ENCODE measurements around the gene KRTAP2-1. TPM values are rescaled to one million over a fixed set of nuclear protein-coding genes. Genes with fewer than 3 reads are reported as not detected.
"Not testable (repeated sequence)": the region's sequence is repeated elsewhere in the genome, so short reads cannot be mapped to it uniquely, and the experiment has no call there.

KRTAP2-1 gene
- total RNA-seq, 2 donors from 2014 or later: not detected

DNA sequence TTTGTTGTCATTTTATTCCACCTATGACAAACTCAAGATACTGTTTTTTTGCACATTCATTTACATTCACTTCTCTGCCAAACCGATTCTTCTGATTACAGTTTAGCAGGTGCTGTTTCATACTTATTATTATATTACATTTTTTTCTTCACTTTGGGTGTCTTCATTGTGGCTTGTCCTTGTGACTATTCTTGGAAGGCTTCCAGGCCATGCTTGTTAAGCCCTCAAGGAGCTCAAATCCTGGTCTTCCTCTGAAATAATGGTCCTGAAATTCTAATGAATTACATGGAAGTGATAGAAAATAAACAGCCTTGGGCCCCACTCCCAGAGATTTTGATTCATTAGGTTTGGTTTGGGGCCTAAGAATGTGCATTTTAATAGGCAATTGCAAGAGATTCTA lies 17.2 kb upstream of the KRTAP2-1 start:
- Histone ChIP-seq H3K4me3 (no peak overlapping the region), H3K27ac (no peak overlapping the region), H3K27me3 (no peaks in the 10 kb centered on the region), H3K4me1 (no peaks in the 10 kb centered on the region), H3K9me3 (no peaks in the 10 kb centered on the region), H3K9ac (ENCODE audit: low read depth in 2 of 2, low read length in 2 of 2) (no peak overlapping the region), H3K36me3 (no peaks in the 10 kb centered on the region)
- intact Hi-C loops (cut with DNase I): no loop called here
- DNase-seq: no peak
- TF ChIP-seq, protein P1, sequence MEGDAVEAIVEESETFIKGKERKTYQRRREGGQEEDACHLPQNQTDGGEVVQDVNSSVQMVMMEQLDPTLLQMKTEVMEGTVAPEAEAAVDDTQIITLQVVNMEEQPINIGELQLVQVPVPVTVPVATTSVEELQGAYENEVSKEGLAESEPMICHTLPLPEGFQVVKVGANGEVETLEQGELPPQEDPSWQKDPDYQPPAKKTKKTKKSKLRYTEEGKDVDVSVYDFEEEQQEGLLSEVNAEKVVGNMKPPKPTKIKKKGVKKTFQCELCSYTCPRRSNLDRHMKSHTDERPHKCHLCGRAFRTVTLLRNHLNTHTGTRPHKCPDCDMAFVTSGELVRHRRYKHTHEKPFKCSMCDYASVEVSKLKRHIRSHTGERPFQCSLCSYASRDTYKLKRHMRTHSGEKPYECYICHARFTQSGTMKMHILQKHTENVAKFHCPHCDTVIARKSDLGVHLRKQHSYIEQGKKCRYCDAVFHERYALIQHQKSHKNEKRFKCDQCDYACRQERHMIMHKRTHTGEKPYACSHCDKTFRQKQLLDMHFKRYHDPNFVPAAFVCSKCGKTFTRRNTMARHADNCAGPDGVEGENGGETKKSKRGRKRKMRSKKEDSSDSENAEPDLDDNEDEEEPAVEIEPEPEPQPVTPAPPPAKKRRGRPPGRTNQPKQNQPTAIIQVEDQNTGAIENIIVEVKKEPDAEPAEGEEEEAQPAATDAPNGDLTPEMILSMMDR (IDR thresholded peaks at IDR 0.05): no peak

DNA sequence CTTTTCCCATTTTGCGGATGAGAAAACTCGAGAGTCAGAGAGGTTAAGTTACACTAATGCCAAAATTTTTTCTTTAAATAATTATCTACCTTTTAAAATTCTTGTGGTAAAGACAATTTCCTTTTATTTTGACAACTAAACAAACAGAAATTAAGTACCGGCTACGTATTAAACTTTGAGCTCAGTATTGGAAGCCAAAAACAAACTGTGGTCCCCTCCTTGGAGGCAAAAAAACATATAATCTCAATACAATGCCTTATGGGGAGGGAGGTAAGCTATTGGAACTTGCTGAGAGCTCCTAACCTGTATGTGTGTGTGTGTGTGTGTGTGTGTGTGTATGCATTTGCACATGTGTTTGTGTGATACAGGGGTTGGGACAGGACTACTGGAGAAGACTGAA lies 16.3 kb upstream of the KRTAP2-1 start:
- no peak for DNase-seq
- H3K9me3 ChIP-seq: no peaks in the 10 kb centered on the region
- no peak overlapping the region for H3K27ac ChIP-seq
- TF ChIP-seq, protein P1 (IDR thresholded peaks at IDR 0.05): no peak
- no peaks in the 10 kb centered on the region for H3K36me3 ChIP-seq
- no peaks in the 10 kb centered on the region for H3K27me3 ChIP-seq
- intact Hi-C loops (cut with DNase I): no loop called here
- H3K9ac ChIP-seq (ENCODE audit: low read depth in 2 of 2, low read length in 2 of 2): no peak overlapping the region
- no peak overlapping the region for H3K4me3 ChIP-seq
- H3K4me1 ChIP-seq: no peaks in the 10 kb centered on the region

DNA sequence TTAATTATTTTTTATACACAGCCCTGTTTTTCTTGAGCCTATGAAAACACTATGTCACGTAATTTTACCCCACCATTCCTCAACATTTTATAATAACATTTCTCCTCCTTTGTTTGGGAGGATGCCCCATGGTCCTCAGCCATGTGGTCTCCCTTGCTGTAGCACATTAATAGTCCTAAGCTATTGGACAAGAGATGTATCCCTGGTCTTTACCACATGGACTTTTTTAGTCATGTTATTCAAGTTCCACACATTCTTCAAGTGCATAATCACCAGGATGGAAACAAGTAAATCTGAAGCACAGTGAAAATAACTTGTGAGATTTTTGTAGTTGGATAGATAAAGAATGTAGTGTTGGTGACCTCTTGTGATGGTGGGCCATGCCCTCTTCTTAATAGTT lies 14.8 kb upstream of the KRTAP2-1 start:
- DNase-seq: no peak
- H3K4me1 ChIP-seq: no peaks in the 10 kb centered on the region
- H3K4me3 ChIP-seq: no peak overlapping the region
- H3K36me3 ChIP-seq: no peaks in the 10 kb centered on the region
- H3K27me3 ChIP-seq: no peaks in the 10 kb centered on the region
- TF ChIP-seq, protein P1 (IDR thresholded peaks at IDR 0.05): no peak
- H3K27ac ChIP-seq: no peak overlapping the region
- intact Hi-C loops (cut with DNase I): no loop called here
- no peaks in the 10 kb centered on the region for H3K9me3 ChIP-seq
- H3K9ac ChIP-seq (ENCODE audit: low read depth in 2 of 2, low read length in 2 of 2): no peak overlapping the region

DNA sequence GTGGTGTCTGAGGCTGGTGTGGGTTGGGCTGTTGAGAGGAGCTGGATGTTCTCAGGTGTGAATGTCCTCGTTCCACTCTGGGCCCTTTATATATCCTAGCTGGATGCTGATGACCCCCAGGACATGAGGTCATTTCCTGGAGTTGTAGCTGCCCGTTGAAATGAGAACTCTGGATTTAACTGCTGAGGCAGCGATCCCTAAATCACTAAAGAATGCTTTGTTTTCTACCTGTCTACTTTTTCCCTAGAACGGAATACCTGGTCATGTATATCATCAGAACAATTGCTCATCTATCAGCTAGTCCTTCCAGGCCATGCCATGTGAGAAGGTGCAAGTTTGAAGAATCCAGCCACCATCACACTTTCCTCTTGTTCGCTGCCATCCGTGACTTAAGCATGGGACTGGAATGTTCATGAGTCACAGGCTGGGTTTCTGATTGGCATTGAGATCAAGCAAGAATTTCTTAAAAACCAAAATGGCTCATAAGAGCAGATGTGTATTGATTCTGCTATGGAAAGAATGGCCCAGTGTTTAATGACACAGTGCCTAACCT lies 13.0 kb upstream of the KRTAP2-1 start, which contains the start of gene KRTAP2-3:
Gene KRTAP2-3, minus strand, starts transcription at position 63 of the 553 bp plus-strand sequence. CDS start 64 bp downstream, outside the sequence.
- Histone ChIP-seq H3K9ac (ENCODE audit: low read depth in 2 of 2, low read length in 2 of 2) (no peak within 1 kb of the TSS), H3K9me3 (no peaks in the 10 kb centered on the region), H3K36me3 (no peaks in the 10 kb centered on the region), H3K4me3 (no peak within 1 kb of the TSS), H3K27me3 (no peaks in the 10 kb centered on the region), H3K27ac (no peak within 1 kb of the TSS), H3K4me1 (no peaks in the 10 kb centered on the region)
- no peak for DNase-seq
- intact Hi-C loops (cut with DNase I): no loop called here
- TF ChIP-seq, protein P1 (IDR thresholded peaks at IDR 0.05): no peak

DNA sequence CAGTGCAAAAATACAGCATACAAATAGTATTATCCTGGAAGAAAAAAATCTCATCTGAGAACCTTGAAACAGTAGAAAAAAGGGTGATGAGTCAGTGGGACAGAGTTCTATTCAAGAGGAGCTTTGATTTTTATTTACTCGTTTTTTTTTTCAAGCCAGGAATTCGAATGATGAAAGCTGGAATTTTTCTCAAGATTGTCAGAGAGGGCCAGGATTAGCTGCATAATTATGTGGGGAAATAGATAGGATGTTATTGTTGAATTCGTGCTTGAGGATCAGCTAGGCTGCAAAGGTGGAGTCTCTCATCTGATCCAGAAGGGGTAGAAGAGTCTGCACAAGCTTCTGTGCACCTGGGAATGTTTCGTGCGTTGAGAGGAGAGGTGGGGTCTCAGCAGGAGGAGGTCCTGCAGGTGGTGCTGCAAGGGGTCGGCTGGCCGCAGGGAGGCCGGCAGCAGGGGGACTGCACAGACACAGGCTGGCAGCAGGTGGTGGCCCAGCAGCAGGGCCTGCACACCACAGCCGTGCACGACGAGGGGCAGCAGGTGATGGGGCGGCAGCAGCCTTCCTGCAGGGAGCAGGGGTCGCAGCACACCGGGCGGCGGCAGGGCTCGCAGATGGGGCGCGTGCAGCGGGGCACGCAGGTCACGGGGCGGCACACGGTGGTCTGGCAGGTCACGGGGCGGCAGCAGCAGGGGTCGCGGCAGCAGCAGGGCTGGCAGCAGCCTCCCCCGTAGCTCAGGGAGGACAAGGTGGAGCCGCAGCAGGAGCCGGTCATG lies 12.3 kb upstream of the KRTAP2-1 start:
- H3K27ac ChIP-seq; H3K27me3 ChIP-seq; DNase-seq; H3K36me3 ChIP-seq; intact Hi-C loops (cut with DNase I); H3K9ac ChIP-seq (ENCODE audit: low read depth in 2 of 2, low read length in 2 of 2); H3K4me1 ChIP-seq; H3K4me3 ChIP-seq; H3K9me3 ChIP-seq: not testable (repeated sequence)

DNA sequence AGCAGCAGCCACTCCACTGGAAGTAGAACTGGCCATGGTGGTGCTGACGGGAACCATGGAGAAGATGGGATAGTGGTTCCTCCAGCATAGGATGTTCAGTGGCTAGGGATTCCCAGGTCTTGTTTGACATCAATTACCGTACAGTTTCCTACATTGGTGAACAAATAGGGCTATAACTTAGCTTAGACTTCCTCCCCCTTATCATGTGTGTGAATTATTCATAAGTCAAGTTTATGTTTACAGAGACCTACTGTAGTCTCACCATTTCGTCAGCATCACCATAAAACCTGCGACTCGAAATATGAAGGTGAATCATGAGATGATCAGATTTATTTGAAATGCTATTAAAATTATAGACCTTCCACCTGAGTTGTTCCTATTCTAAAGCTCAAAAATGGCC lies 11.6 kb upstream of the KRTAP2-1 start:
- TF ChIP-seq, protein P1 (IDR thresholded peaks at IDR 0.05): no peak
- Histone ChIP-seq H3K27me3 (no peaks in the 10 kb centered on the region), H3K36me3 (no peaks in the 10 kb centered on the region), H3K9me3 (no peaks in the 10 kb centered on the region), H3K4me1 (no peaks in the 10 kb centered on the region), H3K9ac (ENCODE audit: low read depth in 2 of 2, low read length in 2 of 2) (no peak overlapping the region), H3K27ac (no peak overlapping the region), H3K4me3 (no peak overlapping the region)
- intact Hi-C loops (cut with DNase I): no loop called here
- no peak for DNase-seq
